HCT116 (cell line): ENCODE data around the gene ERAL1. TPM values are rescaled to one million over a fixed set of nuclear protein-coding genes. Genes with fewer than 3 reads are reported as not detected.

Source experiments
- ATAC-seq: fragments of 200-7000 bp; cut with Tn5 transposase; 2 replicates; pipeline ENCODE4 v1.9.1; 2020; ENCODE audit warnings: mild to moderate bottlenecking, moderate library complexity
- BruUV-seq: library from RNA; stranded (reverse); fragments of 400-500 nt; replicated peaks from 2 replicates; lab custom pipeline; 2021; lab: Mats Ljungman, UMichigan
- CTCF ChIA-PET: fragments of 300-600 bp; sonication (Branson Sonifier 250); formaldehyde crosslinking; loops from one replicate; lab custom pipeline; 2021; ENCODE audit warnings: antibody characterized with exemption; lab: Charles Lee
- POLR2A ChIA-PET: fragments of 300-600, 350-600 bp; sonication (Branson Sonifier 250); formaldehyde crosslinking; loops from one replicate; lab custom pipeline; 2021; ENCODE audit warnings: antibody characterized with exemption; lab: Charles Lee
- RAD21 ChIA-PET, 2 experiments: fragments of 300-600 bp; sonication (Branson Sonifier 250); formaldehyde crosslinking; loops; one replicate each; lab custom pipeline; 2023; ENCODE audit warnings: low total read pairs in 2 of 2; ENCODE audit not compliant: uncharacterized antibody in 2 of 2, unreplicated experiment in 2 of 2, low non-redundant PET in 1 of 2; lab: Charles Lee
- DNase-seq: peaks from one replicate; pipeline ENCODE4 v3.0.0-alpha.2; 2010; ENCODE audit warnings: low read depth, low spot score
- H2AFZ ChIP-seq: fragments of 200-600 bp; shearing (Covaris generic), sonication (generic); 2 replicates; pipeline ENCODE4 v1.6.1; 2017; ENCODE audit warnings: low read depth, mixed run types, mixed read lengths, antibody characterized with exemption, low read length; ENCODE audit not compliant: poor library complexity, severe bottlenecking
- H3K27ac ChIP-seq: 2 replicates; pipeline ENCODE4 v1.5.1; 2012; ENCODE audit warnings: low read depth, low read length
- H3K27me3 ChIP-seq: fragments of 200-600 bp; sonication (generic); 2 replicates; pipeline ENCODE4 v1.6.1; 2016; ENCODE audit warnings: mixed run types, low read length, mixed read lengths; ENCODE audit not compliant: insufficient read depth
- H3K36me3 ChIP-seq, 2 experiments: fragments of 200-500 bp in 1 of 2; fragments of 200-600 bp in 1 of 2; sonication (Bioruptor generic) in 1 of 2; sonication (generic) in 1 of 2; 2 replicates each; pipeline versions ENCODE4 v1.5.1 to v1.6.1; 2014 to 2016; ENCODE audit warnings: low read length in 2 of 2, inconsistent platforms in 1 of 2, mixed read lengths in 1 of 2, mixed run types in 1 of 2; ENCODE audit not compliant: insufficient read depth in 2 of 2, control insufficient read depth in 1 of 2
- H3K4me1 ChIP-seq, 2 experiments: fragments of 200-600 bp in 1 of 2; sonication (generic) in 1 of 2; 2 replicates each; pipeline versions ENCODE4 v1.5.1 to v1.6.1; 2012 to 2017; ENCODE audit warnings: low read length in 2 of 2, inconsistent platforms in 1 of 2, mild to moderate bottlenecking in 1 of 2, mixed read lengths in 1 of 2, mixed run types in 1 of 2, moderate library complexity in 1 of 2; ENCODE audit not compliant: insufficient read depth in 2 of 2, control insufficient read depth in 1 of 2
- H3K4me2 ChIP-seq: fragments of 200-600 bp; sonication (generic); 2 replicates; pipeline ENCODE4 v1.6.1; 2017; ENCODE audit warnings: mixed run types, low read length, mixed read lengths
- H3K4me3 ChIP-seq, 2 experiments: fragments of 200-600 bp in 1 of 2; sonication (generic) in 1 of 2; replicated peaks in 1 of 2; 2 replicates each; pipeline ENCODE4 v1.5.1; 2011 to 2016; ENCODE audit warnings: low read length in 2 of 2, control low read depth in 1 of 2, low read depth in 1 of 2, mild to moderate bottlenecking in 1 of 2, mixed read lengths in 1 of 2, mixed run types in 1 of 2
- H3K79me2 ChIP-seq: fragments of 200-600 bp; sonication (generic); 2 replicates; pipeline ENCODE4 v1.6.1; 2017; ENCODE audit warnings: mild to moderate bottlenecking, mixed run types, low read length, moderate library complexity, mixed read lengths; ENCODE audit not compliant: insufficient read depth
- H3K9ac ChIP-seq: fragments of 200-600 bp; sonication (generic); 2 replicates; pipeline ENCODE4 v1.6.1; 2016; ENCODE audit warnings: low read length, mixed read lengths
- H3K9me2 ChIP-seq: fragments of 200-600 bp; sonication (generic), shearing (Covaris generic); 2 replicates; pipeline ENCODE4 v1.6.1; 2017; ENCODE audit warnings: mixed run types, mild to moderate bottlenecking, moderate library complexity; ENCODE audit not compliant: insufficient read depth
- H3K9me3 ChIP-seq, 2 experiments: fragments of 200-500 bp in 1 of 2; fragments of 200-600 bp in 1 of 2; sonication (Bioruptor generic) in 1 of 2; sonication (generic) in 1 of 2; 2 replicates each; pipeline ENCODE4 v1.6.1; 2014 to 2017; ENCODE audit warnings: low read length in 2 of 2, mixed read lengths in 2 of 2, inconsistent platforms in 1 of 2, low read depth in 1 of 2, mild to moderate bottlenecking in 1 of 2, mixed run types in 1 of 2, moderate library complexity in 1 of 2; ENCODE audit not compliant: control insufficient read depth in 1 of 2, insufficient read depth in 1 of 2
- H4K20me1 ChIP-seq: fragments of 200-600 bp; sonication (generic), shearing (Covaris generic); 2 replicates; pipeline ENCODE4 v1.6.1; 2017; ENCODE audit warnings: mixed run types, mild to moderate bottlenecking, moderate library complexity; ENCODE audit not compliant: insufficient read depth
- CEBPB ChIP-seq: IDR thresholded peaks from 2 replicates; pipeline ENCODE4 v1.6.1; 2012; ENCODE audit warnings: low read depth
- CTCF ChIP-seq, 3 experiments: fragments of 200-600 bp in 1 of 3; sonication (generic) in 1 of 3; IDR thresholded peaks in 2 of 3; conservative IDR thresholded peaks in 1 of 3; 2 replicates each; pipeline ENCODE4 v1.5.1; 2012 to 2017; ENCODE audit warnings: low read depth in 2 of 3, low read length in 2 of 3, antibody characterized with exemption in 1 of 3, borderline replicate concordance in 1 of 3, control low read depth in 1 of 3, mild to moderate bottlenecking in 1 of 3, mixed read lengths in 1 of 3, mixed run types in 1 of 3, moderate library complexity in 1 of 3; ENCODE audit not compliant: insufficient read depth in 1 of 3
- EGR1 ChIP-seq: IDR thresholded peaks from 2 replicates; pipeline ENCODE4 v1.6.1; 2012; ENCODE audit warnings: low read depth
- EZH2phosphoT487 ChIP-seq: fragments of 200-600 bp; IDR thresholded peaks from 2 replicates; pipeline ENCODE4 v1.6.1; 2018; ENCODE audit warnings: antibody characterized with exemption, borderline replicate concordance
- POLR2AphosphoS5 ChIP-seq: IDR thresholded peaks from 2 replicates; pipeline ENCODE4 v1.6.1; 2011; ENCODE audit warnings: mild to moderate bottlenecking, low read depth, low read length, moderate library complexity
- RAD21 ChIP-seq: IDR thresholded peaks from 2 replicates; pipeline ENCODE4 v1.6.1; 2012; ENCODE audit warnings: low read depth, mild to moderate bottlenecking
- SIN3A ChIP-seq: IDR thresholded peaks from 2 replicates; pipeline ENCODE4 v1.6.1; 2012; ENCODE audit warnings: low read depth
- TCF7L2 ChIP-seq: IDR thresholded peaks from 2 replicates; pipeline ENCODE4 v1.7.0; 2011; ENCODE audit warnings: borderline replicate concordance, inconsistent platforms; ENCODE audit not compliant: insufficient read depth, insufficient read length; ENCODE audit errors: extremely low read depth
- YY1 ChIP-seq: IDR thresholded peaks from 2 replicates; pipeline ENCODE4 v1.6.1; 2011; ENCODE audit warnings: low read length, low read depth, moderate library complexity, mild to moderate bottlenecking; ENCODE audit not compliant: insufficient replicate concordance; ENCODE audit errors: extremely low read depth
- intact Hi-C: fragments of 100-400 bp; cut with micrococcal nuclease; formaldehyde crosslinking; loops from 2 replicates; pipeline ENCODE4 v1.10.0; 2022
- total RNA-seq: library from RNA; stranded (reverse); gene quantifications from one replicate; pipeline ENCODE4 v1.2.1, GENCODE V29; 2021; ENCODE audit not compliant: unreplicated experiment
- TF ChIP-seq, protein P1 (sequence below): IDR thresholded peaks from 2 replicates; pipeline ENCODE4 v1.6.1; 2012
- TF ChIP-seq, protein P2 (sequence below): IDR thresholded peaks from 2 replicates; pipeline ENCODE4 v1.6.1; 2012

Gene ERAL1
- total RNA-seq, 1 experiment from 2014 or later: 52.0 TPM

DNA sequence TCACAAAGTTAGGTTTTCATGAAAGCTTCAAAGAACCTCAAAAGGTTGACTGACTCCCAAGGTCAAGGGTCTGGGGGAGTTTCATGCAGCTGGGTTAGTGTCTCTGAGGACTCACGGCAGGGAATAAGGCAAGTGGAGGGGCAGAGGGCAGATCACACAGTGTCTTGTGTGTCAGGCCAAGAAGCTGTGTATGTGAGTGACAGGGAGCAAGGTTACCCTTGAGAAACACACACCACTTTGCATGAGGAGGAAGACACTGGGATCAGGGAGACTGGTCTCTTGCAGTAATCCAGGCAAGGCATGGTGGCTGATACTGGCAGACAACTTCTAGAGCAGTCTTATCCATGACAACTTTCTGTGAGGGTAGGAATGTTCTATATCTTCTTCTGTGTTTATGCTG, 36.4 kb downstream of the ERAL1 start:
- BruUV-seq: no TSS peak
- Histone ChIP-seq H2AFZ (no peak overlapping the region), H3K4me3 (no peak overlapping the region), H3K9me2 (no peaks in the 10 kb centered on the region), H3K36me3 (no peaks in the 10 kb centered on the region), H3K4me1 (peaks cover 9 to 12% of the 10 kb centered on the region in 2 experiments; a peak in 3 of 4 replicates), H3K27me3 (no peaks in the 10 kb centered on the region), H3K9me3 (no peaks in the 10 kb centered on the region), H3K79me2 (peaks cover 13% of the 10 kb centered on the region), H4K20me1 (no peaks in the 10 kb centered on the region), H3K4me2 (no peak overlapping the region), H3K9ac (no peak overlapping the region), H3K27ac (no peak overlapping the region)
- ChIA-PET RAD21 (no interaction called here), POLR2A (no interaction called here), CTCF (no interaction called here)
- TF ChIP-seq, protein P1, sequence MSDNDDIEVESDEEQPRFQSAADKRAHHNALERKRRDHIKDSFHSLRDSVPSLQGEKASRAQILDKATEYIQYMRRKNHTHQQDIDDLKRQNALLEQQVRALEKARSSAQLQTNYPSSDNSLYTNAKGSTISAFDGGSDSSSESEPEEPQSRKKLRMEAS: no peak
- TF ChIP-seq RAD21 (no peak), CEBPB (no peak), EZH2phosphoT487 (no peak), SIN3A (no peak), EGR1 (no peak), CTCF (IDR thresholded peaks at IDR 0.05 in 2 of 3, conservative IDR thresholded peaks at IDR 0.05 in 1 of 3; ENCODE audit: borderline replicate concordance in 1 of 3, insufficient read depth in 1 of 3, low read depth in 2 of 3, low read length in 2 of 3) (no peak), POLR2AphosphoS5 (no peak), YY1 (no peak), TCF7L2 (no peak)
- TF ChIP-seq, protein P2, sequence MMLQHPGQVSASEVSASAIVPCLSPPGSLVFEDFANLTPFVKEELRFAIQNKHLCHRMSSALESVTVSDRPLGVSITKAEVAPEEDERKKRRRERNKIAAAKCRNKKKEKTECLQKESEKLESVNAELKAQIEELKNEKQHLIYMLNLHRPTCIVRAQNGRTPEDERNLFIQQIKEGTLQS: no peak
- intact Hi-C loops: no loop called here
- ATAC-seq (no peak), DNase-seq (no peak)
